ENCODE measurements around the gene ASIC3. TPM values are rescaled to one million over a fixed set of nuclear protein-coding genes. Genes with fewer than 3 reads are reported as not detected.

Gene ASIC3
- total and polyA plus RNA-seq, 8 donors, result 0.29 to 25.9 (median 3.2) TPM

DNA sequence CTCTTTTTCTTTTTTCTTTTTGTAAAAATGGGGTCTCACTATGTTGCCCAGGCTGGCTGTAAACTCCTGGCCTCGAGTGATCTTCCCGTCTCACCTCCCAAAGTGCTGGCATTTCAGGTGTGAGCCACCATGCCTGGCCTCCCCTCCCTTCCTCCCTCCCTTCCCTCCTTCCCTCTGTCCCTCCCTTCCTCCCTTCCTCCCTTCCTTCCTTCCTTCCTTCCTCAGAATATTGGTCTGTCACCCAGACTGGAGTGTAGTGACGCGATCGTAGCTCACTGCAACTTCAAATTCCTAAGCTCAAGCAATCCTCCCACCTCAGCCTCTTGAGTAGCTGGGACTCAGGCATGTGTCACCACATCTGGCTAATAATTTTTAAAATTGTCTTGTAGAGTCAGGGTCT lies 46.3 kb downstream of the ASIC3 start:
- peaks cover 7 to 56% (median 33%) of the 10 kb centered on the region in 4 donors for H3K4me1 ChIP-seq
- no peaks in the 10 kb centered on the region for H3K27me3 ChIP-seq
- intact Hi-C loops (cut with DNase I; ENCODE audit: low total_unique reads), result no loop called here
- TF ChIP-seq, protein P1, sequence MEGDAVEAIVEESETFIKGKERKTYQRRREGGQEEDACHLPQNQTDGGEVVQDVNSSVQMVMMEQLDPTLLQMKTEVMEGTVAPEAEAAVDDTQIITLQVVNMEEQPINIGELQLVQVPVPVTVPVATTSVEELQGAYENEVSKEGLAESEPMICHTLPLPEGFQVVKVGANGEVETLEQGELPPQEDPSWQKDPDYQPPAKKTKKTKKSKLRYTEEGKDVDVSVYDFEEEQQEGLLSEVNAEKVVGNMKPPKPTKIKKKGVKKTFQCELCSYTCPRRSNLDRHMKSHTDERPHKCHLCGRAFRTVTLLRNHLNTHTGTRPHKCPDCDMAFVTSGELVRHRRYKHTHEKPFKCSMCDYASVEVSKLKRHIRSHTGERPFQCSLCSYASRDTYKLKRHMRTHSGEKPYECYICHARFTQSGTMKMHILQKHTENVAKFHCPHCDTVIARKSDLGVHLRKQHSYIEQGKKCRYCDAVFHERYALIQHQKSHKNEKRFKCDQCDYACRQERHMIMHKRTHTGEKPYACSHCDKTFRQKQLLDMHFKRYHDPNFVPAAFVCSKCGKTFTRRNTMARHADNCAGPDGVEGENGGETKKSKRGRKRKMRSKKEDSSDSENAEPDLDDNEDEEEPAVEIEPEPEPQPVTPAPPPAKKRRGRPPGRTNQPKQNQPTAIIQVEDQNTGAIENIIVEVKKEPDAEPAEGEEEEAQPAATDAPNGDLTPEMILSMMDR (IDR thresholded peaks at IDR 0.05), result no peak
- TF ChIP-seq POLR2A (IDR thresholded peaks at IDR 0.05), result no peak
- no peak for TF ChIP-seq POLR2AphosphoS5 (IDR thresholded peaks at IDR 0.05)
- no peak for TF ChIP-seq EP300 (IDR thresholded peaks at IDR 0.05)
- H3K4me3 ChIP-seq, result no peak overlapping the region
- H3K27ac ChIP-seq, result peak overlapping the region in 1 of 5 donors; percentile 46
- no peaks in the 10 kb centered on the region for H3K9me3 ChIP-seq
- peaks cover 0 to 17% (median 7%) of the 10 kb centered on the region in 4 donors for H3K36me3 ChIP-seq
- 82 to 88% (median 85%) methylated on average over 5 of the region's 5 CpGs for WGBS, 5 donors
- DNase-seq, result no peak

DNA sequence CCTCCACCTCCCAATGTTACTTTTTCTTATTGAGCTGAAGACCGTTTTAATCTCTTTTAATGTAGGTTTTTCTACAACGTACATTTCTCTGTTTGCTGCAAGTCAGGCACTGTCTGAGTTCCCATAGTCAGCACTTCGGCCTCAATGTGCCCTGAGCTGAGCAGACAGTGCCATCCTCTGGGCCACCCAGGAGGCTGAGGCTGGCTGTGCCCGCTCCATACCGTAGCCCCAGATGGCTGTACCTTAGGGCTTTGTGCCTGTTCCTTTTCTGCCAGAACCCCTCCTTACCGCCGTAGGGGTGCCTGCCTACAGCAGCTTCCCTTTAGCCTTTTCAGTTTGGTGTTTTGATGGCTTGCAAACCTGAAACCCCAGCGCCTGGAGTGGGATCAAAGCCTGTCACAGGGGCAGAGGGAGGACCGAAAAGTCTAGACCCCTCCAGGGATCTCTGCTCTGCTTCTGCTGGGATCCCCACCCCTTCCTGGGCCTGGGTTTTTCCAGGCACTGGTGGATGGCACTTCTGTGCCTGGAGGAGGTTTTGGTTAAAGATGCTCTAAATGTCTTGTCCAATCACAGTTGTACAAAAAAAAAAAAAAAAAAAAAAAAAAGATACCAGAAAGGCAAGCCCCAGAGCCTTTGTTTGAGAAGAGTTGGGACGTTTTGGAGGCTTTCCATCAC lies 46.9 kb downstream of the ASIC3 start:
- TF ChIP-seq, protein P1 (IDR thresholded peaks at IDR 0.05), result no peak
- TF ChIP-seq EP300 (IDR thresholded peaks at IDR 0.05), result no peak
- no peak for TF ChIP-seq POLR2AphosphoS5 (IDR thresholded peaks at IDR 0.05)
- no peak for TF ChIP-seq POLR2A (IDR thresholded peaks at IDR 0.05)
- 74 to 78% (median 76%) methylated on average over 10 of the region's 10 CpGs for WGBS, 5 donors
- no peaks in the 10 kb centered on the region for H3K9me3 ChIP-seq
- DNase-seq, result no peak
- H3K27ac ChIP-seq, result peak overlapping the region in 1 of 5 donors; percentile 46
- intact Hi-C loops (cut with DNase I; ENCODE audit: low total_unique reads), result no loop called here
- peaks cover 0 to 17% (median 7%) of the 10 kb centered on the region in 4 donors for H3K36me3 ChIP-seq
- no peaks in the 10 kb centered on the region for H3K27me3 ChIP-seq
- peaks cover under 1 to 56% (median 32%) of the 10 kb centered on the region in 4 donors for H3K4me1 ChIP-seq
- no peak overlapping the region for H3K4me3 ChIP-seq

DNA sequence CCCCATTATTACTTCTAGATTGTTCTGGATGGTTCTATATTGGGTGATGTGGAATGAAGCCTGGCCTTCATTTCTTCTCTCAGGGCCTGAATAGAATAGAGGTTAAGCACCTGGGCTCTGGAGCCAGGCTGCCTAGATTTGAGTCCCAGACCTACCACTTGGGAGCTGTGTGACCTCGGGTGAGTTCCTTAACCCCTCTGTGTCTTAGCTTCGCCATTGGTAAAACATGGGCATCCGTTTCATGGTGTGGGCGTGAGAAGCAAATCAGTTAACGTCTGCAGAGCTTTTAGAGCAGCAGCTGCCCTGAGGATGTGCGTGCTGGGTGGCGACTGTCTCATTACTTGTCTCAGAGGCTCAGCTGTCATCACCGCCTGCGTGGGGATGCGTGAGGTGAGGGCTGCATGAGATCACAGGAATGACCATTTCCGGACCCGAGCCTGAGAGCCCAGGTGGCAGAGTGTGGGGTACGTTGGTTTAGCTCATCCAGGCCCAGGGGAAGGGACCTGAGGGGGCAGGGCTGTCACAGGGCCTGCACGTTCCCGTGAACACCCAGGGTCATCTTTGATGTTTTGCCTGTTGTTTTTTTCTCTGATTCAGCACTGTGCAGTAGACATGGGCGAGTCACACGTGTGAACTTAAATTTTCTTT lies 47.6 kb downstream of the ASIC3 start:
- no peaks in the 10 kb centered on the region for H3K9me3 ChIP-seq
- H3K27me3 ChIP-seq, result no peaks in the 10 kb centered on the region
- no peak overlapping the region for H3K27ac ChIP-seq
- H3K36me3 ChIP-seq, result peaks cover 0 to 17% (median 7%) of the 10 kb centered on the region in 4 donors
- no peak for DNase-seq
- no peak for TF ChIP-seq POLR2A (IDR thresholded peaks at IDR 0.05)
- TF ChIP-seq POLR2AphosphoS5 (IDR thresholded peaks at IDR 0.05), result no peak
- TF ChIP-seq EP300 (IDR thresholded peaks at IDR 0.05), result no peak
- TF ChIP-seq, protein P1 (IDR thresholded peaks at IDR 0.05), result no peak
- H3K4me1 ChIP-seq, result peaks cover 0 to 53% (median 32%) of the 10 kb centered on the region in 4 donors
- H3K4me3 ChIP-seq, result no peak overlapping the region
- intact Hi-C loops (cut with DNase I; ENCODE audit: low total_unique reads), result no loop called here
- 83 to 88% (median 85%) methylated on average over 17 of the region's 17 CpGs for WGBS, 5 donors

DNA sequence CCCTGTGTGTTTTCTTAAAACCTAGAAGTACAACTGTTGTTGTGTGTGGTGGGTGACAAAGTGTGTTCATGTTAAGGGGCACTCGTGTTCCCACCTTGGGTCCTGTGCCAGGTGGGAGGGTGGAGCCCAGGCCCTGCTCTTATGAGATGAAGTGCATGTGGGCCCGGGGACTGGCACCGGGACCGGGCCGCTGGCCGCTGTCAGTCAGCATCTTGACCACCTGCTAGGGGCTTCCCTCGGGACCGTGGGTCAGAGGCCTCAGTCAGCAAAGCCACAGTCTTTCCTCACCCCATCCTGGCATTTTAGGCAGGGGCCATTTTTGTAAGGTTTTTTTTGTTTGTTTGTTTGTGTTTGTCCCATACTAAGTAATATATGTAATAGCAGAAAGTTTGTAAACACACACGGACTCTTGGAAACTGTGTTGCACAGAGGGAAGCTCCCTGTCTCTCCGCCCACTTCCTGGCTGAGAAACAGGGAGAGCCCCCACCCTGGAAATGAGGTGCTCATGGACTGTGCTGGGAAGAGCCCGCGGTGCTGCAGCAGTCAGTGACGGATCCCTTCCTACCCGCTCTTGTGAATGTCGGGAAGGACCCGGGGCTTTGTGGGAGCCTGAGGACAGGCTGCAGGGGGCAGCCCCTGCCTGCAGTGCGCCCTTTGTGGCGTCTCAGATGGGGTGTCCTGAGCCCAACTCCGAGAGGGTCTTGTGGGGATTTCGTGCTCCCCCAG lies 51.3 kb downstream of the ASIC3 start:
- TF ChIP-seq EP300 (IDR thresholded peaks at IDR 0.05), result no peak
- TF ChIP-seq, protein P1 (IDR thresholded peaks at IDR 0.05), result no peak
- TF ChIP-seq POLR2A (IDR thresholded peaks at IDR 0.05), result no peak
- TF ChIP-seq POLR2AphosphoS5 (IDR thresholded peaks at IDR 0.05), result no peak
- peaks cover 0 to 9% (median 6%) of the 10 kb centered on the region in 4 donors for H3K36me3 ChIP-seq
- no peak overlapping the region for H3K4me3 ChIP-seq
- peak in 1 of 2 donors; percentile 23 for DNase-seq
- 66 to 80% (median 74%) methylated on average over 13 to 20 of the region's 20 CpGs for WGBS, 5 donors
- no peaks in the 10 kb centered on the region for H3K9me3 ChIP-seq
- no peak overlapping the region for H3K27ac ChIP-seq
- H3K4me1 ChIP-seq, result peaks cover 0 to 59% (median 18%) of the 10 kb centered on the region in 4 donors
- H3K27me3 ChIP-seq, result no peaks in the 10 kb centered on the region
- intact Hi-C loops (cut with DNase I; ENCODE audit: low total_unique reads), result no loop called here

Measured in stomach (tissue), 9 donors.